Dedifferentiated amniotic fluid mesenchymal stem cell (primary cell): ENCODE results near the gene MYL1.

Source experiments
- DNase-seq: peaks from one replicate; pipeline ENCODE4 v3.0.0-alpha.2; 2016; ENCODE audit errors: extremely low spot score

MYL1 gene

DNA sequence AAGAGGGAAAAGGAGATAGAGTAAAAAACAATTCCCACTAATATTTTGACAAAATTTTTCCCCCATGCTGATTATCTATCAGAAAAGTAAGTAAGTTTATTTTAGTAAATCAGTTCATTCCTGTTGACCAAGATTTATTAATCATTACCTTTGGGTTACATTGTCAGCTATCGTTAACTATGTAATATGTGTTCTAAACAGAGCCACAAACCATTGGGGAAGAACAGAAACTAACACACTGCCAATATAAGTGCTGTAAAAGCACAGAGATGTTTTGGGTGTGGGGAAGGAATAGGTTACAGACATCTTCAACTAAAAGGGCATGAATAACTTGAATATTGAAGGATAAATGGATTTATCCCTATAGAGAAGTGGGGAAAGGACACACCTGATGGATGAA, 47.3 kb downstream of the MYL1 start:
- DNase-seq, result no peak

DNA sequence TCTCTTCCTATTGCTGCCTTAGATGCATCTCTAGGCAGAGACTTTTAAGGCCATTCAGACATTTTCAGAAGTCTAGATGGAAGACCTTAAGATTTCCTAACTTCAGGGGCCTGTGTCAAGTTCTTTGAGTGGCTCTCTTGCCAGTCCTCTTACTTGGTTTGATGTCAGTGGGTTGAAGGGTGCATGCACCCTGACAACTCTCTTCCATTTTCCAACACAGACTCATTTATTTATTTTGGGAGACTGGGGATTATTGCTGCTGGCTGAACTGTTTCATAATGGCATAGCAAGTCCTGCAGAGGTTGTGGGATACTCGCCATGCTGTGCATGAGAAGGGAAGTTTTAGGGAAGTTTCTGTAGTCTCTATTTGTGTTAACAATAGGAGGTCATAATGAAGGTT, 50.7 kb downstream of the MYL1 start:
- no peak for DNase-seq

GRCh38 chr2:210263841-210264240, 51.1 kb downstream of the MYL1 start:
- no peak for DNase-seq

DNA sequence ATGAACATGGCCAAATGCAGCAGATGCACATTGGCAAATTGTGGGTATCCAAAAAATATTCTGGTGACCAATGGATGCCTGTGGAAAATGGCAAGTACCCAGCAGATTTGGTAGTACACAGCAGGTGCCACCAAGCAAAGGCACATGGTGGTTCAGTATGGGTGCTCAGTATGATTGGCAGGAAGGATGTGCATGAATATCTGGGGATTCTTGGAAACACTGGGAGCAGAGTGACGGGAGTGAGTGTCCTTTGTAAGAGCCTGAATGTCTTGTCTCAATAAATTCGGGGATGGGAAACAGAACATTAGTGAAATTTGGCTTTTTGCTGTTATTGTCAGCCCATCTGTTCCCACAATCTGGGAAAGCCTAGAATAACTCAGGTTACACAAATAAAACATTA, 52.9 kb downstream of the MYL1 start:
- no peak for DNase-seq

DNA sequence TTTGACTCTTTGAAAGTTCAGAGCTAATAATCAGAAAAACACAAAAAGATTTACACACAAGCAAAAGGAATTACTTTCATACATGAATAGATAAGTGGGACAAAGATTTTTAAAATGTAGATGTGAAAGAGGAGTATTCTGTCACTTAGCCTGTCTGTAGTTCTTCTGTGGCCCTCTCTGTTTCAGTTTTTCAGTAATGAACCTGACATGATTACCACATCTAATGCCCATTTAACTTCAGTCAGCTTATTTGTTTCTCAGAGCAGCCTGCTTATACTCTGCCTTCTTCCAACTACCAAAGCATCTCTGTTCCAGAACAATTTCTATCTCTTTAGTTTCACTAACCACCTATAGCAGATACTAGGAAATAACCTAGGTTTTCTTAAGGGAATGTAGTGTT, 55.3 kb downstream of the MYL1 start:
- DNase-seq, result no peak

GRCh38 chr2:210252699-210253606, 62.0 kb downstream of the MYL1 start:
- no peak for DNase-seq

DNA sequence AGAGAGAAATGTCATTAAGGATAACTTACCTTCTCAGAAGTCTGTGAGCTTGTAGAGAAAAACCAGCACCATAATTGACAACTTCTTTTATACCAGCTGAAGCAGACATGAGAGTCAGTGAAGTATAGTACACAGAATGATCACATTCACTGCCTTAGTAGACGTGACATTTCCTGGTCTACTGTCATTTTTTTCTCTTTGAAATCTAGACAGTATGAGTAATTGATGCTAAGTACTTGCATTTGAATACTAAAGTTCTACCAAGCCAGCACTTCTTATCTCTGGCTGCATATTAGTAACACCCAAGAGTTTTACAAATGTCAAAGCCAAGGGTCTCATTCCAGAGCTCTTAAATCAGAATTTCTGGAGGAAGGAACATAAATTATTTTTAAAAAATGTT, 64.4 kb downstream of the MYL1 start:
- no peak for DNase-seq
